ENCODE measurements around the gene LRRIQ1. TPM values are rescaled to one million over a fixed set of nuclear protein-coding genes. Genes with fewer than 3 reads are reported as not detected.

The LRRIQ1 gene
- total and polyA plus RNA-seq, 4 donors, result 0.05 to 0.08 TPM; not detected in 2

DNA sequence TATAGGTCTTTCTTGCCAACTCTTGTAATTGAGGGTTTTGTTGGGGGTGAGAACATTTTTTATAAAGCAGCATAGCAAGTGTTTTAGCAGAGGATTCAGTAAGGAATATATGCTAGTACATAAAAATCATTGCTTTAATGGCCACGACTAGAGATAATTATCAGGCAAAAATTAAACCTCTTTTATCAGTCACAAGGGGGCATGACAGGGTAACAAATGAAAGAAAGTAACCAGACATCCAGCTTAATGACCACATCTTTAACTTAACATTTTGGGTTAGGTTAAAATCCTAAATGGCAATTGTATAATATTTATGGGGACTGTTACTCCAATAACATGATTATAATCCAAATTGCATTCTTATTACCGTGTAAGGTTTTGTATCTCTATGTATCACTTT, 119.6 kb downstream of the LRRIQ1 start:
- no peaks in the 10 kb centered on the region for H3K27me3 ChIP-seq (ENCODE audit: control insufficient read depth in 4 of 4, insufficient read depth in 4 of 4, low read length in 3 of 4)
- TF ChIP-seq FOXA1 (IDR thresholded peaks at IDR 0.05), result no peak
- TF ChIP-seq CTCF (IDR thresholded peaks at IDR 0.05; ENCODE audit: low read depth, low read length, missing input control), result peak; percentile 4
- peak; percentile 36 to 47 for TF ChIP-seq RAD21 (IDR thresholded peaks at IDR 0.05)
- TF ChIP-seq HNF4G (IDR thresholded peaks at IDR 0.05), result no peak
- TF ChIP-seq YY1 (IDR thresholded peaks at IDR 0.05), result no peak
- TF ChIP-seq REST (IDR thresholded peaks at IDR 0.05), result no peak
- no peak for TF ChIP-seq GABPA (IDR thresholded peaks at IDR 0.05 in 1 of 2, conservative IDR thresholded peaks at IDR 0.05 in 1 of 2)
- no peak for TF ChIP-seq SP1 (IDR thresholded peaks at IDR 0.05)
- no peak for TF ChIP-seq TAF1 (conservative IDR thresholded peaks at IDR 0.05)
- no peak overlapping the region for H3K27ac ChIP-seq (ENCODE audit: low read depth in 1 of 2, low read length in 2 of 2)
- H3K4me1 ChIP-seq (ENCODE audit: control insufficient read depth in 4 of 4, insufficient read depth in 4 of 4, low read length in 3 of 4), result no peaks in the 10 kb centered on the region
- WGBS, result 29% methylated on average over 2 of the region's 2 CpGs
- H3K36me3 ChIP-seq (ENCODE audit: control insufficient read depth in 4 of 4, insufficient read depth in 3 of 4, low read depth in 1 of 4, low read length in 3 of 4), result no peaks in the 10 kb centered on the region
- H3K9ac ChIP-seq (ENCODE audit: low read depth in 1 of 2, low read length in 2 of 2), result no peak overlapping the region
- DNase-seq (ENCODE audit: low spot score), result no peak
- H3K4me3 ChIP-seq (ENCODE audit: low read depth in 1 of 3, low read length in 3 of 3), result no peak overlapping the region
- H3K9me3 ChIP-seq (ENCODE audit: control insufficient read depth in 4 of 4, low read length in 3 of 4), result no peaks in the 10 kb centered on the region

DNA sequence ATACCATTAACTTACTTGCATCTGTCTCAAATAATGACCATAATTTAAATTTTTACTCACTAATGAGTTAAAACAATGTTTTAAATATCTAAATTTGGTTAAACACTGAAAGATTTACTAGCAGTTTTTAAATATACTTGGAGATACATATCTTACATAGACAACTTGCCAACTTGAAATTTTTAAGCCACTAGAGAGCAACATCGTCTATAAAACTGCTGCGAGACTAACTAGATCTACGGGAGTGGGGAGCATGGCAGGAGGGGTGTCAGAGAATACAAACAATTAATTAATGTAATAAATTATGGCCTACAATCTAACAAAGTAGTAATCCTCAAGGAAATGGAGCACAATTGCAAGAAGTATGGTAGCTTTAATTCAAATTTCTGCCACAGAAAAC, 120.4 kb downstream of the LRRIQ1 start:
- Histone ChIP-seq H3K9ac (ENCODE audit: low read depth in 1 of 2, low read length in 2 of 2) (no peak overlapping the region), H3K9me3 (ENCODE audit: control insufficient read depth in 4 of 4, low read length in 3 of 4) (no peaks in the 10 kb centered on the region), H3K27ac (ENCODE audit: low read depth in 1 of 2, low read length in 2 of 2) (no peak overlapping the region), H3K4me3 (ENCODE audit: low read depth in 1 of 3, low read length in 3 of 3) (no peak overlapping the region), H3K36me3 (ENCODE audit: control insufficient read depth in 4 of 4, insufficient read depth in 3 of 4, low read depth in 1 of 4, low read length in 3 of 4) (no peaks in the 10 kb centered on the region), H3K27me3 (ENCODE audit: control insufficient read depth in 4 of 4, insufficient read depth in 4 of 4, low read length in 3 of 4) (no peaks in the 10 kb centered on the region), H3K4me1 (ENCODE audit: control insufficient read depth in 4 of 4, insufficient read depth in 4 of 4, low read length in 3 of 4) (no peaks in the 10 kb centered on the region)
- TF ChIP-seq SP1 (IDR thresholded peaks at IDR 0.05), result no peak
- TF ChIP-seq JUND (IDR thresholded peaks at IDR 0.05), result no peak
- TF ChIP-seq, protein P1, sequence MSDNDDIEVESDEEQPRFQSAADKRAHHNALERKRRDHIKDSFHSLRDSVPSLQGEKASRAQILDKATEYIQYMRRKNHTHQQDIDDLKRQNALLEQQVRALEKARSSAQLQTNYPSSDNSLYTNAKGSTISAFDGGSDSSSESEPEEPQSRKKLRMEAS (IDR thresholded peaks at IDR 0.05), result no peak
- TF ChIP-seq RXRA (IDR thresholded peaks at IDR 0.05), result no peak
- no peak for TF ChIP-seq ZBTB33 (IDR thresholded peaks at IDR 0.05)
- TF ChIP-seq FOXA1 (IDR thresholded peaks at IDR 0.05), result no peak
- no peak for TF ChIP-seq YY1 (IDR thresholded peaks at IDR 0.05)
- TF ChIP-seq REST (IDR thresholded peaks at IDR 0.05), result no peak
- no peak for TF ChIP-seq CTCF (IDR thresholded peaks at IDR 0.05; ENCODE audit: low read depth, low read length, missing input control)
- no peak for TF ChIP-seq HNF4A (conservative IDR thresholded peaks at IDR 0.05)
- no peak for TF ChIP-seq GABPA (IDR thresholded peaks at IDR 0.05 in 1 of 2, conservative IDR thresholded peaks at IDR 0.05 in 1 of 2)
- no peak for TF ChIP-seq RAD21 (IDR thresholded peaks at IDR 0.05)
- no peak for TF ChIP-seq HNF4G (IDR thresholded peaks at IDR 0.05)
- TF ChIP-seq, protein P2, sequence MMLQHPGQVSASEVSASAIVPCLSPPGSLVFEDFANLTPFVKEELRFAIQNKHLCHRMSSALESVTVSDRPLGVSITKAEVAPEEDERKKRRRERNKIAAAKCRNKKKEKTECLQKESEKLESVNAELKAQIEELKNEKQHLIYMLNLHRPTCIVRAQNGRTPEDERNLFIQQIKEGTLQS (IDR thresholded peaks at IDR 0.05), result no peak
- TF ChIP-seq EGR1 (IDR thresholded peaks at IDR 0.05; ENCODE audit: low read depth in 2 of 2), result no peak
- WGBS, result 50% methylated on average over 3 of the region's 3 CpGs
- no peak for DNase-seq (ENCODE audit: low spot score)

All from liver (tissue), 9 donors.